GM15510 (cell line): ENCODE data around the gene NSMCE4A.

Experiments
- POLR2A ChIP-seq: IDR thresholded peaks from 3 replicates; pipeline ENCODE4 v1.6.1; 2011; ENCODE audit warnings: borderline replicate concordance; ENCODE audit not compliant: insufficient read length; ENCODE audit errors: extremely low read depth

The NSMCE4A gene

DNA sequence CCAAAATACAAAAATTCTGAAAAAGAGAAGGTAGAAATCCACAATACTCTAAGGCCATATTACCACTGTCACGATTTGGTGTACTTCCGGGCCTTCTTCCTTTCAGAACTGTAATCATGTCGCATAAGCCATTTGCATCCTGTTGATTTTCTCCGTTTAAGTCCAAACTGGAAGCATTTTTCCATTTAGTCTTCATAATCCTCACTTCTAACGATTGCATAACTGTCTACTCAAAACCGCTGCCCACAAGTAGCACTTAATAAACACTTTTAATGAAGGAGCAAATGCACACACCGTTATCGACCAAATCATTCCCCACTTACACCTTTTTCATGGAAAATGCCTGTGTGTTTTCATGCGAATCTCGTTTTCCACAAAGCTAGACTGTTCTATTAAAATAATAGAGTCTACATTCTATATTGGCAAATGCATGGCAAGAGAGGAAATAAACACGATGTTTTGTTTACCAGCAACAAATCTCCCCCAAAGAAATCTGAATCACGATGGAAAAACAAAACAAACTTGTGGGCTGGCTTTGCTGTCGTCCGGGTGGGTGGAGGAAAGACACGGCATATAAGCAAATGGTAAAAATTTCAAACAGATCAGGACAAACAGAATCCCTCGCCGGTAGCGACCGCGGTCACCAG lies 48.2 kb downstream of the NSMCE4A start:
- TF ChIP-seq POLR2A: no peak

DNA sequence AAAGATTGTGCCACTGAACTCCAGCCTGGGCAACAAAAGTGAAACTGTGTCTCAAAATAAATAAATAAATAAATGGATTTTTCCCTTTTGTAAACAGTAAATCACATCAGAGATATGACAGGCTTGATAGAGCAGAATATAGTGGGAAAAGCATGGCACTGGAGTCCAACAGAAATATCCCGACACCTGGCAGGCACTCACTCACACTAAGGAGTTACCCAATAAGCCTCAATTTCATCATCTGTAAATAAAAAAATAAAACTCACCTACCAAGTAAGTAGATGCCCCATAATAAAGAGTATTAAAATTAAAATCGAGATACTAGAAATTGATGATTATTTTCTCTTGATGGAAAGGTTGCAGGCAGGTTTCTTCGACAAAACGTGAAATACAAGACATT lies 48.9 kb downstream of the NSMCE4A start:
- TF ChIP-seq POLR2A: no peak

DNA sequence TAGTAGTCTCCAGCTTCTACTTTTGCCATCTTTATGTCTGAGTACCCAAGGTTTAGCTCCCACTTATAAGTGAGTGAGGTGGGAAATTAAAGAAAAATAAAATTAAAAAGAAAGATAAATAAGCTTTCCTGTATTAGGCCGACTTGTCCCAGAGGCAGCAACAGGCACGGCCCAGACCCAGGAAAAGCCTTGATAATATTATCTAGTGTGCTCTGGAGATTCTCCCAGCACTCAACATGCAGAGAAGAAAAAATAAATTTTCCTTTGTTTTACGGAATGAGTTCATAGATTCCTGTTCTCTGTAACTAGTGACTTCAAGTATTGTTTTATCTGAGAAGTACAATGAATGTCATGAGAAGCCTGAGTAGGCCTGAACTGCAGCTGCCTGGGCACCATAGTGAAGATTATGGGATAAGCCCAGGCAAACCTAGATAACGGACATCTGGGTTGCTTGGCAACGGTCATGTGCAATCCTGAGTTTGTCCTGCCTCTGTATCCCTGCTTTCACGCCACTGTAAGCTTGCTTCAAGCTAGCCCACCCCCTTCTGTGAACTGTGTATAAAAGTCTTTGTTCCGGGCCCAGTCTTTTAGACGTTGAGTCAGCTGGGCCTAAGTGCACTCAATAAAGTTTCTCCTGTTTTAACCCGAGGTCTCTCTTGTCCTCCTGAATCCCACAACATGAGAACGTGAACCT lies 53.6 kb downstream of the NSMCE4A start:
- TF ChIP-seq POLR2A: no peak

DNA sequence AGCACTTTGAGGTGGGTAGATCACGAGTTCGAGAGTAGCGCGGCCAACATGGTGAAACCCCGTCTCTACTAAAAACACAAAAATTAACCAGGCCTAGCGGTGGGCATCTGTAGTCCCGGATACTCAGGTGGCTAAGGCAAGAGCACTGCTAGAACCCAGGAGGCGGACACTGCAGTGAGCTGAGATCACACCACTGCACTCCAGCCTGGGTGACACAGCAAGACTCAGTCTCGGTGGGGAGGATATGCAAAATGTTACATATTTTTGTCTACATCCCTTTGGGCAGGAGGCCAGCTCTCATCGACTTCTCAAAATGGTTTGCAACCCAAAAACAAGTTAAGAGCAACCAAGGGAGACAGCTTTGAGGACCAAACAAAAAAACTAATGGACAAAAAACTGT lies 55.4 kb downstream of the NSMCE4A start:
- TF ChIP-seq POLR2A: no peak

DNA sequence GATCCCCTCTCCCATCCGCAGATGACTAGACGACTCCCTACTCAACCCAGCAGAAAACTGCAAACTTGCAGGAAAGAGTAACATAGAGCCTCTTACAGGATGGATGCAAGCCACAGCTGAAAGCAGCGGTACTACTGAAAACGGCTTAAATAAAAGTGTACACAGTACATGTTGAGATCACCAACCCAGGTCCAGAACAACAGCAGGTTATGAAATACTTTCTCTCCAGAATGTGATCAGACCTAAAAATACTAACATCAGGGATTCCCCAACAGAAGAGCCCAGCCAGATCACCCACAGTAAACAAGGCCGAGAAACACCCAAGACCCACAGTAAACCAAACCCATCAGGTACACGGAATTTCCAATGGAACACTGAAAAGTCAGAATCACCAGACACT lies 60.4 kb downstream of the NSMCE4A start:
- no peak for TF ChIP-seq POLR2A

DNA sequence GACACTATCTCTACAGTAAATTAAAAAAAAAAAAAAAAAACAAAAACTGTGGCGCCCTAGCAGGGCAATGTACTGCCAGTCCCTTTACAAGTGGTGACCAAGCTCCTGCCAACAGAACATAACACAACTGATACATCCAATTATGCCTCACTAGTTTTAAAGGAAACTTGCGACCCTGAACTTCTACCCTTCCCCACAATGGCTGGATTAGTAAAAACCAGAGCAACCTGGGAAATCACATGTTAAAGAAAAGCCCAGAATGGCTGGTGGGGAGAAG lies 63.7 kb downstream of the NSMCE4A start:
- TF ChIP-seq POLR2A: no peak

DNA sequence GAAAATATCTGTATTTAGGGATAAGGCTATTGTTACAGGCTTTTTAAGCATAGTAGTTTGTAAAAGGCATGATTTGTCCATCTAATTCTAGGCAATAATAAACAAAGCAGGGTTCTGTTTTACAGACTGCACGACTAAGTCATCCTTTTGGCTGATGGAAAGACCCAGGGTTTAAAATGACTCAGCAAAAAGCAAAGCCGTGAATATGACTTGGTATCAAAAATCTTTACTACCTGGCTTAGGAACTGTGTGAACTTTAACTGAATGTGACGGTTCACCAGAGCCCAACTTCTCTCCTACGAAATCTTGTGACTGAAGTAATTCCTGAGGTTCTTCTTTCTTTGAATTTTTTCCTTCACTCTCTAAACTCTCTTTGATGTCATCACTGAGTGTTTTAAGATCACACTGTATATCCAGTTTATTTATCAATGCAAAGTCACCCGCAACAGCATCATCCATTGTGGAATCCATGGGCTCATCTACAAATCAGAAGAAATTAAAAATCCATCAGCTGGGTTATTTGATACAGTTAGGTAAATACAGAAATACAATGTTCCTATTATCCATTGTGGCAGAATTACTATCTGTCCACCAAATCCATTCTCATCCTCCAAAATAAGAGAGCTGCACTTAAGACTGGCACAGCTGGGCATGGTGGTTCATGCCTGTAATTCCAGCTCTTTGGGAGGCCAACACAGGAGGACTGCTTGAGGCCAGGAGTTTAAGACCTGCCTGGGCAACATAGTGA lies 64.2 kb downstream of the NSMCE4A start:
- no peak for TF ChIP-seq POLR2A
